Tibial nerve (tissue), 4 donors: ENCODE results near the gene SMARCC1. TPM values are rescaled to one million over a fixed set of nuclear protein-coding genes. Genes with fewer than 3 reads are reported as not detected.
A peak's percentile ranks its signal among the peaks of the same experiment; 100 is the strongest.

Experiments
- DNase-seq, 2 donors: peaks; one replicate each; pipeline ENCODE4 v3.0.0-alpha.2; 2019; ENCODE audit warnings: low spot score in 2 of 2
- H3K27ac ChIP-seq, 4 donors: fragments of 200-600 bp; sonication (generic) in 3 of 4; one replicate each; pipeline ENCODE4 v1.5.1; 2017 to 2019; ENCODE audit warnings: mild to moderate bottlenecking in 1 of 4
- H3K27me3 ChIP-seq, 2 donors: fragments of 200-600 bp; sonication (generic) in 1 of 2; one replicate each; pipeline versions ENCODE4 v1.5.1 to v1.6.0; 2017 to 2019
- H3K36me3 ChIP-seq, 3 donors: fragments of 200-600 bp; sonication (generic); one replicate each; pipeline ENCODE4 v1.5.1; 2018 to 2019
- H3K4me1 ChIP-seq, 4 donors: fragments of 200-600 bp; sonication (generic) in 3 of 4; one replicate each; pipeline ENCODE4 v1.5.1; 2017 to 2019
- H3K4me3 ChIP-seq, 4 donors: fragments of 200-600 bp; sonication (generic) in 3 of 4; one replicate each; pipeline ENCODE4 v1.5.1; 2017 to 2019; ENCODE audit warnings: mild to moderate bottlenecking in 1 of 4, moderate library complexity in 1 of 4
- H3K9me3 ChIP-seq, 4 donors: fragments of 200-600 bp; sonication (generic) in 3 of 4; one replicate each; pipeline ENCODE4 v1.5.1; 2017 to 2019
- CTCF ChIP-seq, 5 experiments: fragments of 200-600 bp in 3 of 5; fragments of 450-650 bp in 2 of 5; sonication (generic) in 3 of 5; IDR thresholded peaks; one replicate each; pipeline ENCODE4 v1.5.1; 2016 to 2019; ENCODE audit warnings: antibody characterized with exemption in 5 of 5, mild to moderate bottlenecking in 3 of 5, moderate library complexity in 2 of 5
- EP300 ChIP-seq, 2 donors: sonication (generic); formaldehyde crosslinking; IDR thresholded peaks; one replicate each; pipeline ENCODE4 v1.6.1; 2017; ENCODE audit warnings: antibody characterized with exemption in 2 of 2, mild to moderate bottlenecking in 1 of 2
- POLR2A ChIP-seq, 2 donors: fragments of 450-650 bp; IDR thresholded peaks; one replicate each; pipeline ENCODE4 v1.6.1; 2017; ENCODE audit warnings: antibody characterized with exemption in 2 of 2, mild to moderate bottlenecking in 2 of 2, moderate library complexity in 2 of 2
- WGBS, 2 donors: methylation state at CpG; one replicate each; pipeline ENCODE4 v1.1.5; 2018; 5-methylcytosine and 5-hydroxymethylcytosine counted together
- total RNA-seq, 4 donors: library from RNA; depleted of rRNA; stranded (reverse); fragments of >200 nt; gene quantifications; one replicate each; pipeline ENCODE4 v1.1.0, GENCODE V29; 2016

The SMARCC1 gene
- total RNA-seq, 4 donors from 2014 or later, result 27.8 to 37.4 (median 36.1) TPM

DNA sequence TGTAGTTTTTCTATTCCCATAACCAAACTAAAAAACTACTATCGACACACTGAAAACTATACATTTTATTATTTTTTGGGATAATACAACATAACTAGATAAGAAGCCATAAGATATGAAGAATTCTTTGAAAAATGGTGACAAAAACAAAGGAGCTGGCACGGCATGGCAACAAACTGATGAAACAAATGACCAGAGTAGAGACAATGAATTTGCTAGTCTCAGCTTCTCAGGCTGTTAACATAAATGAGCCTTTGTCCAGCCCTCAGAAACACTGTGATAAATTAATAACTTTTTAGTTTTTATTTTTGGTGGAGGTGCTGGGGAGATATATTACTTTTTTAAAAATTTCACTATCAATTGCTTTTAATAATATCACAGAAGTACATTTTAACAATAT lies 100.7 kb downstream of the SMARCC1 start:
- H3K27me3 ChIP-seq, result no peaks in the 10 kb centered on the region
- H3K4me3 ChIP-seq, result no peak overlapping the region
- peaks cover 4 to 85% (median 4%) of the 10 kb centered on the region in 3 donors for H3K36me3 ChIP-seq
- no peaks in the 10 kb centered on the region for H3K4me1 ChIP-seq
- H3K27ac ChIP-seq, result no peak overlapping the region
- WGBS, 2 donors, result 54 to 56% methylated on average over 2 of the region's 2 CpGs
- no peak for DNase-seq
- no peak for TF ChIP-seq EP300 (IDR thresholded peaks at IDR 0.05)
- TF ChIP-seq CTCF (IDR thresholded peaks at IDR 0.05), result no peak
- TF ChIP-seq POLR2A (IDR thresholded peaks at IDR 0.05), result no peak
- H3K9me3 ChIP-seq, result no peaks in the 10 kb centered on the region

DNA sequence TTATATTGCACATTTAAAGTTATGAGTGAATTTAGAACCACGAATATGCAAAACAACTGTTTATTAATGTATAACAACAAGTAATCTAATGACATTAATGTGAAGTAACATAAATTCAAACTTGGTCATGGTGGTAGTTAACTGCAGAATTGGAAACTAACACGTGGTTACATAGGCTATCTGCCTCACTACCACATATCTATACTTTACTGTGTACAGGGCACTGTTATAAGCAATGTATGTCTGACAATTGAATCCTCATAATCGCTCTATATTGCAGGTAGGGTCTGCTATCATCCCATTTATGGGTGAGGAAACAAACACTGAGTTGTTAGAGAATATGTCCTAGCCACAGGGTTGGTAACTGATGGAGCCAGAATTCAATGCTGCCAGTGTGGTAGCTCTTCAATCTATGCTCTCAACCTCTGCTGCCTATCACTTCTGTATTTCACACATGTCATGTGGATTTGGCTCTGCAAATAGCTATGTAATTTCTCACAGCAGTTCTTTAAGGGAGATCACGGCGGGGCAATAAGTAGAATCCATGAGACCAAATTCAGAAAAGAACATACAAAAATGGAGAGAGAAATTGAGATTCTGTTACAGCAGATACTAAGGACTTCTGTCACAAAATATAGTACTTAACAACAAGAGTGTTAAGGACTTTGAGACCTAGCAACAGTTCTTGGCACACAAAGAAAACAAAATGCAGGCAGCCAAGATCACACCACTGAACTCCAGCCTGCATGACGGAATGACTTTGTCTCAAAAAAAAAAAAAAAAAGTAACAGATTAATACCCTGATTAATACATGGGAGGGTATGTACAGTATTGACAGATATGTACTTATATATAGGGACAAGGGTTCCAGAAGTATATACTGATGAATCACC lies 103.0 kb downstream of the SMARCC1 start:
- Histone ChIP-seq H3K9me3 (no peaks in the 10 kb centered on the region), H3K27me3 (no peaks in the 10 kb centered on the region), H3K4me3 (no peak overlapping the region), H3K36me3 (peaks cover 0 to 84% (median 14%) of the 10 kb centered on the region in 3 donors), H3K4me1 (no peaks in the 10 kb centered on the region), H3K27ac (no peak overlapping the region)
- TF ChIP-seq CTCF (IDR thresholded peaks at IDR 0.05) (no peak), POLR2A (IDR thresholded peaks at IDR 0.05) (no peak), EP300 (IDR thresholded peaks at IDR 0.05) (no peak)
- no peak for DNase-seq
- 88 to 91% methylated on average over 6 of the region's 6 CpGs for WGBS, 2 donors

GRCh38 chr3:47669026-47669749 lies 112.5 kb downstream of the SMARCC1 start:
- no peaks in the 10 kb centered on the region for H3K9me3 ChIP-seq
- 86 to 90% methylated on average over 3 of the region's 3 CpGs for WGBS, 2 donors
- H3K4me1 ChIP-seq, result no peaks in the 10 kb centered on the region
- peaks cover 0 to 47% (median 5%) of the 10 kb centered on the region in 3 donors for H3K36me3 ChIP-seq
- H3K27ac ChIP-seq, result no peak overlapping the region
- no peaks in the 10 kb centered on the region for H3K27me3 ChIP-seq
- no peak for DNase-seq
- TF ChIP-seq POLR2A (IDR thresholded peaks at IDR 0.05) (no peak), CTCF (IDR thresholded peaks at IDR 0.05) (no peak), EP300 (IDR thresholded peaks at IDR 0.05) (no peak)
- H3K4me3 ChIP-seq, result no peak overlapping the region

- WGBS, 2 donors, result 90 to 95% methylated on average over 2 of the region's 2 CpGs
- peaks cover 0 to 43% (median 5%) of the 10 kb centered on the region in 3 donors for H3K36me3 ChIP-seq
- TF ChIP-seq POLR2A (IDR thresholded peaks at IDR 0.05), result no peak
- TF ChIP-seq CTCF (IDR thresholded peaks at IDR 0.05), result no peak
- no peak for TF ChIP-seq EP300 (IDR thresholded peaks at IDR 0.05)
These were observed 115.6 kb downstream of the SMARCC1 start for GRCh38 chr3:47666118-47666517.

DNA sequence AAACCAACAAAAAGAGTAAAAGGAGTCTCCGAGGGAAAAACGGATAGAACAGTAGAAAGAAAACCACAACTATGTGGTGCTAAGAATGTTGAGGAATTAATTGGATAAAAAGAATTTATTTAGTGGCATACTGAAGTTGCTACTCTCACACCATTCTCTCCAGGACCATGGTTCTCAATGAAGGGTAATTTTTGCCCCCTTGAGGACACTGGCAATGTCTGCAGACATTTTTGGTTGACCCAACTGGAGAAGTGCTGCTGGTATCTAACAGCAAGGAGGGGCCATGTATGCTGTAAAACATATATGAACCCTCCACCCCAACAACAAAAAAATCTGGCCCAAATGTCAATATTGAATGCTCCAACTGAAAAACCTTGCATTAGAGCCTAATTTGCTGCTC lies 117.2 kb downstream of the SMARCC1 start:
- Histone ChIP-seq H3K4me1 (no peaks in the 10 kb centered on the region), H3K27ac (no peak overlapping the region), H3K36me3 (peaks cover 0 to 41% (median 5%) of the 10 kb centered on the region in 3 donors), H3K4me3 (no peak overlapping the region), H3K27me3 (no peaks in the 10 kb centered on the region), H3K9me3 (no peaks in the 10 kb centered on the region)
- TF ChIP-seq POLR2A (IDR thresholded peaks at IDR 0.05), result no peak
- TF ChIP-seq CTCF (IDR thresholded peaks at IDR 0.05), result peak in 2 of 5 experiments; percentile 9 to 21
- no peak for DNase-seq
- WGBS, 2 donors, result 42 to 45% methylated on average over 2 of the region's 2 CpGs

More at GRCh38 chr3:47666118-47666517, 115.6 kb downstream of the SMARCC1 start:
- Histone ChIP-seq H3K9me3 (no peaks in the 10 kb centered on the region), H3K4me3 (no peak overlapping the region), H3K27me3 (no peaks in the 10 kb centered on the region), H3K4me1 (no peaks in the 10 kb centered on the region), H3K27ac (no peak overlapping the region)
- DNase-seq, result no peak
